Testis (tissue), 2 donors: Measurements from ENCODE around the gene COL23A1.

ENCODE experiments used
- CTCF ChIP-seq, 3 experiments: fragments of 450-650 bp in 2 of 3; fragments of 200-600 bp in 1 of 3; sonication (generic) in 1 of 3; IDR thresholded peaks; one replicate each; pipeline ENCODE4 v1.5.1; 2016 to 2019; ENCODE audit warnings: antibody characterized with exemption in 3 of 3, mild to moderate bottlenecking in 2 of 3, moderate library complexity in 1 of 3
- POLR2A ChIP-seq: fragments of 450-650 bp; IDR thresholded peaks from one replicate; pipeline ENCODE4 v1.6.1; 2017; ENCODE audit warnings: antibody characterized with exemption, mild to moderate bottlenecking, moderate library complexity

DNA sequence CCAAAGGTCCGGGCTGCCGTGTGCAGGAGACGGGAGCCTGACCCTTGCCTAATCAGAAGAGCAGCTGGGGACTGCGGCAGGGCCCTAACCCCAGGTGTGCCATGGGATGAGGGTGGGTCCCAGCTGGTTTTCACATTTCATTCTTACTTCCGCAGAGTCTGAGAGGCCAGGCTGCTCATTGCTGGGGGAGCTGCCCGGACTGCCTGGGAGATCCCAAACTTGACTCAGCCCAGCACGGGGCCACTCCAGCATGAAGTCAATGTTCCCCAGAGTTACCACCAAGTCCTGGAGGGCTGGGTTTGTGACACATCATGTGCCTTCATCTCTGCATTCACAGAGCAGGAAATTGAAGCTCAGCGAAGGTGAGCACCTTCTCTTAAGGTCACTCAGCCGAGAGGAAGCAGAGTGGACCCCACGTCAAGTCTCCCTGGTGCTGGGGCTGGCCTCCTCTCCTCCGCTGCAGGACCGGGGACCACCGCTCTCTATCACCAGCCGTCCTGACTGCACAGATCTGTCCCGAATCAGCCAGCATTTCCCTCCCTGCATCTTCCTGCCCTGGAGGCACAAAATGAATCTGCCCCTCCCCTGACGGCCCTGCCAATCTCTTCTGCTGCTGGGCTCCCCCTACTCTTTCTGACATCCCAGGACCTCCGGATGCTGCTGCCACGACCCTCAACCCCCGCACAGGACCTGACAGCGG lies 303.0 kb downstream of the COL23A1 start:
- TF ChIP-seq CTCF (IDR thresholded peaks at IDR 0.05) (no peak), POLR2A (no peak)
